Epithelial cell of esophagus (primary cell): ENCODE measurements around the gene JARID2.

Experiments
- DNase-seq: peaks from one replicate; pipeline ENCODE4 v3.0.0; 2010; ENCODE audit warnings: low read depth
- H3K4me3 ChIP-seq: 2 replicates; pipeline ENCODE4 v1.5.1; 2011; ENCODE audit warnings: mild to moderate bottlenecking, low read length, control low read depth
- CTCF ChIP-seq: IDR thresholded peaks from 2 replicates; pipeline ENCODE4 v1.5.1; 2011; ENCODE audit warnings: low read depth, mild to moderate bottlenecking, low read length, control low read depth, inconsistent platforms; ENCODE audit not compliant: insufficient read depth; ENCODE audit errors: missing control alignments

Gene JARID2

GRCh38 chr6:15462717-15463525 lies 217.1 kb downstream of the JARID2 start:
- DNase-seq, result no peak
- no peak for TF ChIP-seq CTCF
- no peak overlapping the region for H3K4me3 ChIP-seq

- TF ChIP-seq CTCF, result peak; percentile 73
- DNase-seq, result peak; percentile 43
- H3K4me3 ChIP-seq, result no peak overlapping the region
Observed at GRCh38 chr6:15464211-15464725, 218.4 kb downstream of the JARID2 start.

GRCh38 chr6:15465212-15465611 lies 219.3 kb downstream of the JARID2 start:
- no peak for TF ChIP-seq CTCF
- H3K4me3 ChIP-seq, result no peak overlapping the region
- DNase-seq, result no peak

GRCh38 chr6:15470746-15471145 lies 224.9 kb downstream of the JARID2 start:
- no peak for DNase-seq
- H3K4me3 ChIP-seq, result no peak overlapping the region
- TF ChIP-seq CTCF, result no peak

GRCh38 chr6:15472621-15473020 lies 226.8 kb downstream of the JARID2 start:
- no peak for DNase-seq
- no peak overlapping the region for H3K4me3 ChIP-seq
- no peak for TF ChIP-seq CTCF

GRCh38 chr6:15473174-15473573 lies 227.3 kb downstream of the JARID2 start:
- H3K4me3 ChIP-seq, result no peak overlapping the region
- no peak for TF ChIP-seq CTCF
- DNase-seq, result no peak

GRCh38 chr6:15473741-15474161 lies 227.9 kb downstream of the JARID2 start:
- DNase-seq, result peak; percentile 46
- no peak for TF ChIP-seq CTCF
- no peak overlapping the region for H3K4me3 ChIP-seq
